Vagina (tissue), 2 donors: ENCODE results near the gene SLC10A3.

Source experiments
- POLR2A ChIP-seq, 2 donors: fragments of 450-650 bp; IDR thresholded peaks; one replicate each; pipeline ENCODE4 v1.6.1; 2017; ENCODE audit warnings: antibody characterized with exemption in 2 of 2, mild to moderate bottlenecking in 2 of 2, moderate library complexity in 2 of 2
- POLR2AphosphoS5 ChIP-seq, 2 donors: sonication (generic); formaldehyde crosslinking; IDR thresholded peaks; one replicate each; pipeline ENCODE4 v1.9.0; 2017; ENCODE audit warnings: antibody characterized with exemption in 2 of 2, mild to moderate bottlenecking in 2 of 2, low read depth in 1 of 2; ENCODE audit not compliant: insufficient read depth in 1 of 2
- TF ChIP-seq, protein P1 (sequence below), 3 experiments: fragments of 450-650 bp in 2 of 3; fragments of 200-600 bp in 1 of 3; sonication (generic) in 1 of 3; IDR thresholded peaks; one replicate each; pipeline ENCODE4 v1.5.1; 2017 to 2019; ENCODE audit warnings: antibody characterized with exemption in 3 of 3, mild to moderate bottlenecking in 2 of 3, moderate library complexity in 2 of 3

GRCh38 chrX:154459832-154460231, 30.6 kb downstream of the SLC10A3 start:
- TF ChIP-seq, protein P1, sequence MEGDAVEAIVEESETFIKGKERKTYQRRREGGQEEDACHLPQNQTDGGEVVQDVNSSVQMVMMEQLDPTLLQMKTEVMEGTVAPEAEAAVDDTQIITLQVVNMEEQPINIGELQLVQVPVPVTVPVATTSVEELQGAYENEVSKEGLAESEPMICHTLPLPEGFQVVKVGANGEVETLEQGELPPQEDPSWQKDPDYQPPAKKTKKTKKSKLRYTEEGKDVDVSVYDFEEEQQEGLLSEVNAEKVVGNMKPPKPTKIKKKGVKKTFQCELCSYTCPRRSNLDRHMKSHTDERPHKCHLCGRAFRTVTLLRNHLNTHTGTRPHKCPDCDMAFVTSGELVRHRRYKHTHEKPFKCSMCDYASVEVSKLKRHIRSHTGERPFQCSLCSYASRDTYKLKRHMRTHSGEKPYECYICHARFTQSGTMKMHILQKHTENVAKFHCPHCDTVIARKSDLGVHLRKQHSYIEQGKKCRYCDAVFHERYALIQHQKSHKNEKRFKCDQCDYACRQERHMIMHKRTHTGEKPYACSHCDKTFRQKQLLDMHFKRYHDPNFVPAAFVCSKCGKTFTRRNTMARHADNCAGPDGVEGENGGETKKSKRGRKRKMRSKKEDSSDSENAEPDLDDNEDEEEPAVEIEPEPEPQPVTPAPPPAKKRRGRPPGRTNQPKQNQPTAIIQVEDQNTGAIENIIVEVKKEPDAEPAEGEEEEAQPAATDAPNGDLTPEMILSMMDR (IDR thresholded peaks at IDR 0.05) = no peak
- TF ChIP-seq POLR2AphosphoS5 (IDR thresholded peaks at IDR 0.05; ENCODE audit: insufficient read depth in 1 of 2, low read depth in 1 of 2) (no peak), POLR2A (IDR thresholded peaks at IDR 0.05) (no peak)
